ENCODE measurements around the gene FASTKD2.
"Not testable (repeated sequence)": the region's sequence is repeated elsewhere in the genome, so short reads cannot be mapped to it uniquely, and the experiment has no call there.

FASTKD2 gene

DNA sequence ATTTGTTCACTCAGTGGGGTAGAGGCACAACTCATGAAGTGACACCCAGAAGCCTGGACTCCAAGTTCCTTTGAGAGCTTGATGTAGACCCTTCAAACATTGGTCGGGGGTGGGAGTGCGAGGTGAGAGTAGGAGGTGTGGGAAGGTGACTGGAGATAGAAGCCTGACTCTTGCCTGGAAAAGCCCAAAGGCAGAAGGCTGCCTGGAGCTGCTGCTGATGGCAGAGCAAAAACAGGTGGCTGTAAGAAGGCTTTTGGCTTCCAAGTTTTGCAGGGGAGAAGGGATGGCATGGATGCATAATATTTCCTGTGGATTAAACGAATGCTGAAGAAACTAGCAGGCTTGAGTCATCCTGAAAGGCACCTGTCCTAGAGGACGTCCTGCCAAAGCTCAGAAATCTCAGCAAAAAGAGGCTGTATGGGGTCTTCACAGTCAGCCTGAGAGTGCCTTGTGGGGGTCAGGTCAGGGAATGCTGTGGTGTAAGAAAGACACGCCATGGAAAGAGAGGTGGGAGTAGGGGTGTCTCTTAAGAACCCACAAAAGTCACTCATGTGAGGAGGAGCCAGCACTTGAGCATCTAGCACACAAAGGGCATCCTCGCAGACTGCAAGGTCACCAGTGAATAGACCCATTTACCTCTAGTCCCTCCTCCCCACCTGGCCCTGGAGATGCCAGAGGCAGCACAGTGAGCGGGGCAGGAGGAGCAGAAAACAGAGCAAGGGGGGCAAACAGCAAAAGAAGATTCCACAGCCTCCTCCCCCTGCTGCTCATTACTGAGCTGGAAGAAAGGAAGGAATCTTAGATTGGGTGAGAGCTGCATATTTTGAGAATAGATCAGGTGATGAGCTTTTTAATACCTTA is 37.5 kb downstream of the FASTKD2 start:
- no peak overlapping the region for H3K27ac Mint-ChIP-seq
- peaks cover 10% of the 10 kb centered on the region for H3K4me1 Mint-ChIP-seq (ENCODE audit: low read depth)
- no peaks in the 10 kb centered on the region for H3K9me3 Mint-ChIP-seq
- H3K4me3 Mint-ChIP-seq: no peak overlapping the region
- H3K27me3 Mint-ChIP-seq (ENCODE audit: low read depth): no peaks in the 10 kb centered on the region
- no peaks in the 10 kb centered on the region for H3K36me3 Mint-ChIP-seq (ENCODE audit: low read depth)

DNA sequence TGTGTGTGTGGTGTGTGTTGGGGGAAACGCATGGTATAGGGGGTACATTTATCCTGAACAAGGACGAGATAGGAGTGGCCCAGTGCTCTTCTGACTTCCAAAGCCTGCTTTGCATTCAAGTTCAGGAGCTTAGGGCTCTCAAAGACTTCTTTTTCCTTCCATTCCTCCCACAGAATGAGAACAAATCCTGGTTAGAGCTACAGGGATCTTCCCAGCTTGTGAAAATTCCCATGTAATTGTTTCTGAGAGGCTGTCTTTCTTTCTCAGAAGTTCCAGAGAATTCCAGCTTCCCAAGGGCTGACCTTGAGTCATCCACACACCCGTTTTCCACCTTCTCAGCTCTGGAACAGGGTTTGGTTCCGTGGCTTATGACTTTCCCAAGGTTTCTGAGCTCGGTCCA is 38.9 kb downstream of the FASTKD2 start:
- Mint-ChIP-seq H3K4me3 (no peak overlapping the region), H3K4me1 (ENCODE audit: low read depth) (peaks cover 10% of the 10 kb centered on the region), H3K27me3 (ENCODE audit: low read depth) (no peaks in the 10 kb centered on the region), H3K9me3 (no peaks in the 10 kb centered on the region), H3K36me3 (ENCODE audit: low read depth) (no peaks in the 10 kb centered on the region), H3K27ac (no peak overlapping the region)

DNA sequence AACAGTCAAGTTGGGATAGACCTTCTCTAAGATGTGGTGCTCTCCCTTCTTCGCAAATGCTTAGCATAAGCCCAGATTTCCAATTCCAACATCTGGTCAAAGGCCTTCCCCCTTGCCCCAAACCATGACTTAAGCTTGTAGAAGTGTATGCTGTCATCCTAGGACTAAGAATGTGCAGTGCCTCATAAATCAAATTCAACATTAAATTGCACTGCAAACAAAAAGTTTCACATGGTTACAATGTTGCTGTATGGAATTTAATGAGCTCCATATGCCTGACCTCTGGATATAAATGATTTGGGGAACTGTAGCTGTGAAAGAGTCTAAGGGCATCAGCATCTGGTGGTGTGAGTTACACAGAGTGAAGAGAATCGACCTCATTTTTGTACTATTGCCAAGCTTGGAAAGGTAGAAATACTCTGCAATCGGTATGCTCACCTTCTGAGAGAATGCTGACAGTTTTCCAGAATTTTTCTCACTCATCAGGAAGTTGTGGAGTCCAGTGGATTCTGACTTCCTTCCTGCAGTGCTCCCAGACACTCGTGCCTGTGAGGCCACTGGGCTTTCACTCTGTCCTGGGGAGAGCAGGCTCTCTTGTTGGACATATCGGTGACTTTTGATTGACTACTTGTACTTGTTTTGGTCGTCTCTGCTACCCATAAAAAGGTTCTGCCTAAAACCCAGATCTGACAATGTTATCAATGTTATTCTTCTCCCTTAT is 40.6 kb downstream of the FASTKD2 start:
- no peaks in the 10 kb centered on the region for H3K27me3 Mint-ChIP-seq (ENCODE audit: low read depth)
- H3K9me3 Mint-ChIP-seq: no peaks in the 10 kb centered on the region
- H3K36me3 Mint-ChIP-seq (ENCODE audit: low read depth): no peaks in the 10 kb centered on the region
- peaks cover 3% of the 10 kb centered on the region for H3K4me1 Mint-ChIP-seq (ENCODE audit: low read depth)
- H3K27ac Mint-ChIP-seq: no peak overlapping the region
- H3K4me3 Mint-ChIP-seq: no peak overlapping the region

DNA sequence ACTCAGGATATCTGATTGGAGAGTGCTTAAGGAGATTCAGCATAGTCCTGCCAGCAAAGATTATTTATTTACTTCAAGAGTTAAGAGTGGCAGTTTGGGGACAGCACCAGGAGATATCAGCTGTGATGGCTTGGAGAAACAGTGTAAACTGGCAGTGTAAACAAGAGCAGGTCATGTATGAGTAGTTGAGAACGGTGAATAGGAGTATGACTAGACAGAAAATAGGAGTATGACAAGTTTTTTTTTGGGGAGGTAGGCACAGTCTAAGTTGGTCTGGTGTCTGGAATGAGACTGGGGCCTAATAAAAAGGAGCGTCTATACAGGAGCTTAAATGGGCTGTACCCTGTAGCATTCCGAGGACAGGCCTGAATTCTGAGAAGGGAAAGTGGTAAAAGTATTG is 42.2 kb downstream of the FASTKD2 start:
- H3K9me3 Mint-ChIP-seq; H3K36me3 Mint-ChIP-seq (ENCODE audit: low read depth); H3K27ac Mint-ChIP-seq; H3K27me3 Mint-ChIP-seq (ENCODE audit: low read depth); H3K4me3 Mint-ChIP-seq; H3K4me1 Mint-ChIP-seq (ENCODE audit: low read depth): not testable (repeated sequence)

DNA sequence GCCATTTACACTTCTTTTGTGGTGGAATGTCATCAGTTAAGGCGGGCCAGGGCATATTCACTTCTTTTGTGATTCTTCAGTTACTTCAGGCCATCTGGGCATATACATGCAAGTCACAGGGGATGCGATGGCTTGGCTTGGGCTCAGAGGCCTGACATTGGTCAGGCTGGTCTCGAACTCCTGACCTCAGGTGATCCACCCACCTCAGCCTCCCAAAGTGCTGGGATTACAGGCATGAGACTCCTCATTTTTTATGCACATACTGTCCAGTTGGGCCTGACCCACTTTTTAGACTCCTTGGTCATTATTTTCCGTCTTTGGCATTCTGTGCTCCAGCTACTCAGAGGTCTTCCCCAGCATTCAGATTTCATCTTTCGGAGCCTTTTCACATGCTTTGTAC is 47.1 kb downstream of the FASTKD2 start:
- not testable (repeated sequence) for H3K4me1 Mint-ChIP-seq (ENCODE audit: low read depth); H3K36me3 Mint-ChIP-seq (ENCODE audit: low read depth); H3K27me3 Mint-ChIP-seq (ENCODE audit: low read depth); H3K9me3 Mint-ChIP-seq; H3K4me3 Mint-ChIP-seq; H3K27ac Mint-ChIP-seq

DNA sequence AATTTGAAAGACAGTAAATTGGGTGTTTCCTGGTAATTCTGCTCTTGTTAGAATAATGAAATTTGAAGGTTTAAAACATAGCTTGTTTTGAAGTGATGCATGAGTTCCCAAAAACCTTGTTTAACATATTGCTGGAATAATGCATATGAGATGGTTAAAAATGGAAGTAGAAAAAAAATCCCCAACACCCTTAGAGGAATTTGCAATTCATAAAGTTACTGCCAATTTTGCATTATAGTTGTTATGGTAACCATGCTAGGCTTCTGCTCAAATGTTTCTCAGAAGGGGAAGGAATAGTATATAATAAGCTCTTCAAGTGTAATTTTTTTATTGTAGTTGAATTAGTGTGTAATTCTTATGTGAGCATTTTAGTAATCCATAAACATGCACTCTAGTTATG is 49.1 kb downstream of the FASTKD2 start:
- no peaks in the 10 kb centered on the region for H3K27me3 Mint-ChIP-seq (ENCODE audit: low read depth)
- H3K36me3 Mint-ChIP-seq (ENCODE audit: low read depth): no peaks in the 10 kb centered on the region
- no peak overlapping the region for H3K4me3 Mint-ChIP-seq
- H3K9me3 Mint-ChIP-seq: no peaks in the 10 kb centered on the region
- no peak overlapping the region for H3K27ac Mint-ChIP-seq
- H3K4me1 Mint-ChIP-seq (ENCODE audit: low read depth): no peaks in the 10 kb centered on the region

DNA sequence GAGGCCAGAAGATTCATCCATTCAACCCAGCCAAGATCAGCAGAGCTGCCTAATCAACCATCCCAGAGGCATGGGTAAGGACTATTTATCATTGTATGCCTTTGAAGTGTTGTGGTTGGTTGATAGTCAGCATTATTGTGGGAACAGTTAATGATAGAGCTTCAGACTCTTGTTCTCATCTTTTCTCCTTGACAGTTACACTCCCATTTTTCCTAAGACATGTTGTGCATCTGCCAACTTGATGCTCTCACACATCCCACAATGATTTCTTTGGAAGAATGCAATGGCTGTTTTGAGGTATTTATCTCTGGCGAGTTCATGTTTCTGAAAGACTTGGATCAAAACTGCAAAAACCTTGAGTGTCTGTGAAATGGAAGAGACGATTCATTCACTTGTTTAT is 55.4 kb downstream of the FASTKD2 start:
- Mint-ChIP-seq H3K27ac (no peak overlapping the region), H3K9me3 (no peaks in the 10 kb centered on the region)

DNA sequence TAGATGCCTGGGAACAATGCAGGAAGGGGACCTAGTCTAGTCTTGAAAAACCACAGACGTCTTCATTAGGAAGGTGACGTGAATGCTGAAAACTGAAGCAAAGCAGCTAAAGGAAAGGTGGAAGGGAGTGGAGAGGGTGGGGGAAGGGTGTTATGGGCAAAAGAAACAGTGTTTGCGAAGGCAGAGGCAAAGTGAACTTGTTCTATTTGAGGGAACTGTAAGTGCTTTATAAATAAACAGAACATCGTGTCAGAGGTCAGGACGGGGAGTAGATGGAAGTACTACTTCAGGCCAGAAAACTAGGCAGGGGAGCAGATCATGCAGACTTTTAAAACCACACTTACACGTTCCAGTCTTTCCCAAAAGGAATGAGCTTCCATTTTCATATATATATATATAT is 57.8 kb downstream of the FASTKD2 start:
- H3K9me3 Mint-ChIP-seq: no peaks in the 10 kb centered on the region
- H3K4me3 Mint-ChIP-seq: no peak overlapping the region
- no peak overlapping the region for H3K27ac Mint-ChIP-seq
- H3K4me1 Mint-ChIP-seq (ENCODE audit: low read depth): no peaks in the 10 kb centered on the region
- no peaks in the 10 kb centered on the region for H3K36me3 Mint-ChIP-seq (ENCODE audit: low read depth)
- peaks cover 4% of the 10 kb centered on the region for H3K27me3 Mint-ChIP-seq (ENCODE audit: low read depth)

More for the DNA sequence above, 55.4 kb downstream of the FASTKD2 start:
- H3K36me3 Mint-ChIP-seq (ENCODE audit: low read depth): no peaks in the 10 kb centered on the region
- H3K4me1 Mint-ChIP-seq (ENCODE audit: low read depth): no peaks in the 10 kb centered on the region
- H3K27me3 Mint-ChIP-seq (ENCODE audit: low read depth): peaks cover 4% of the 10 kb centered on the region
- H3K4me3 Mint-ChIP-seq: no peak overlapping the region

DNA sequence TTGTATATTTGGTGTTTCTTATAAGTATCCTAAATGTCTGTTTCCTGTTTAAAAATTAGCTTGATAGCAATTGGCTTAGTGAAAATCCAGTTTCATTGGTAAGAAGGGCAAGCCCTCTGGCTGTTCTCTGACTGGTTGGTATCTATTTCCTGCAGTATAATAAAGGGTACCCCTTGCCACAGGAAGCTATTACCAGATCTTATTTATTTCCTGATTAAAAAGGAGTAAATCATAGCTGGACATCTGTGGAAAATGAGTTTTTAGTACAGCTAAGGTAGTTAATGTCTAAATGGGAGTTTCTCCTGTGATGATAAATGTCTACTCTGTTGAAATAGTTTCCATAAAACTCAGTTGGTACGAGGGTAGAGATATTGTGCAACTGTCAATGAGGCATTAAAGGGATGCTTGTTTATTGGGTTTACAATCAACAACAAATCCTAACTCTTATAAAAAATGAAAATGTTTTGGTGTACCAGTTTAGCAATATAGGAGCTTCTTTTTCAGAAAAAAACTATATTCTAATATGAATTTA is 58.7 kb downstream of the FASTKD2 start:
- no peaks in the 10 kb centered on the region for H3K4me1 Mint-ChIP-seq (ENCODE audit: low read depth)
- H3K4me3 Mint-ChIP-seq: no peak overlapping the region
- peaks cover 4% of the 10 kb centered on the region for H3K27me3 Mint-ChIP-seq (ENCODE audit: low read depth)

DNA sequence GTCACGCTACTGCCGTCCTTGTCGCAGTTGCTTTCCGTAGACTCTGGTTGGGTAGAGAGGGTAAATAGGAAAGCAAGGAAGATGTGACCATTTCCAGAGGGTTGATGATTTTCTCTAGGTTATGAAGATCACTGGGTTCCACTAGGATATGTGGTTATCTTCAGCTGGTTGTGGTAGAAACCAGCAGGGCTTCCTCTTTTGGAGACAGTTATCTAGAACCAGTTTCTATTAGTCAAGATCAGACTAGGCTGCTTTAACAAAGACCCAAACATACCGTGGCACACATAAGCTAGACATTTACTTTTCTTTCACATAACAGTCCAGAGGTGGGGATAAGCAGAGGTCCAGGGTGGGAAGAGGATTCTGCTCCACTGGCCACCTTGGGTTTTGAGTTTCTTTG is 59.6 kb downstream of the FASTKD2 start:
- Mint-ChIP-seq H3K27ac (no peak overlapping the region), H3K9me3 (no peaks in the 10 kb centered on the region), H3K4me1 (ENCODE audit: low read depth) (no peaks in the 10 kb centered on the region), H3K36me3 (ENCODE audit: low read depth) (no peaks in the 10 kb centered on the region), H3K27me3 (ENCODE audit: low read depth) (peaks cover 4% of the 10 kb centered on the region), H3K4me3 (no peak overlapping the region)

More for the DNA sequence above, 58.7 kb downstream of the FASTKD2 start:
- H3K9me3 Mint-ChIP-seq: no peaks in the 10 kb centered on the region
- H3K27ac Mint-ChIP-seq: no peak overlapping the region
- no peaks in the 10 kb centered on the region for H3K36me3 Mint-ChIP-seq (ENCODE audit: low read depth)

DNA sequence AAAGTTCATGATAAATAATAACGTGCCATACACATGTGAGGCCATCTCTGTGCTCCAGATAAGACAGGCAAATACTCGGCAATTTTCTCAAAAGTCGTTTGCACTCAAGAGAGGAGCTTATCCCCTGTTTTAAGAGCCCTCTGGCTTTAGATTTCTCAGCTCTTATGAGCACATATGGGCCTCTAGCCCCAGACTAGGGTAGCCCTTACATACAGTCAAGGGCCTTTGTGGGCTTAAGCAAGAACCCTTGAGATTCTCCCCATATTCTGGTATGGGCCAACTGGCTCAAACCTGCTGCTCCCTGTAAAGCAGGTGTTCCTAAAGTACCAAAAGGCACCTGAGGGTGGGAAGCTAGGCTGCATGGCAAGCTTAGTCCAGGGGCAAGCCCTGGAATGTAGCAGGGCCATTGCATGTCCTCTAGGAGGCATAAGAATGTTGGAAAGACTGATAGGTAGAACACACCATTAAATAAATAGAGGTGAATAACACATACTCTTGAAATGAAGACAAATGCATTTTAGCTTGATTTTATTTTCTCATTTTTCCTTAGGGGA is 66.1 kb downstream of the FASTKD2 start:
- peaks cover 16% of the 10 kb centered on the region for H3K9me3 Mint-ChIP-seq
- no peaks in the 10 kb centered on the region for H3K27me3 Mint-ChIP-seq (ENCODE audit: low read depth)
- H3K4me3 Mint-ChIP-seq: no peak overlapping the region
- H3K36me3 Mint-ChIP-seq (ENCODE audit: low read depth): no peaks in the 10 kb centered on the region
- H3K4me1 Mint-ChIP-seq (ENCODE audit: low read depth): no peaks in the 10 kb centered on the region
- H3K27ac Mint-ChIP-seq: no peak overlapping the region

DNA sequence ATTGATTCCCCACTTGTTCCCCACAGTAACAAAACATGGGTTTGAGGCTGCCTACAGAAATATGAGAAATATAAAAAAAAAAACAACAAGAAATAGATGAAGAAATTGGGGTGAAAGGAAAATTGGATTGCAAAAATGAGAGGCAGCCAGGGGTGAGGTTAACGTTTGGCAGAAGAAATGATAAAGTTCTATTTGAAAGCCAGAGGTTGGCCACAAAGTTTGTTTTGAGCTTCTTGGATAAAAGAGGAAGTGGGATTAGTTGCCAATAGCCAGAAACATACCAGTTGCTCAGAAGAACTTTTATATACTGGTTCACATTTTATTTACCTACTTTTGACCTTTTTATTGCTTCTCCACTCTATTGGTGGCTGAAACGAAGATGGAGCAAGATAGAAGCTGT is 67.5 kb downstream of the FASTKD2 start:
- no peaks in the 10 kb centered on the region for H3K27me3 Mint-ChIP-seq (ENCODE audit: low read depth)
- H3K36me3 Mint-ChIP-seq (ENCODE audit: low read depth): no peaks in the 10 kb centered on the region

DNA sequence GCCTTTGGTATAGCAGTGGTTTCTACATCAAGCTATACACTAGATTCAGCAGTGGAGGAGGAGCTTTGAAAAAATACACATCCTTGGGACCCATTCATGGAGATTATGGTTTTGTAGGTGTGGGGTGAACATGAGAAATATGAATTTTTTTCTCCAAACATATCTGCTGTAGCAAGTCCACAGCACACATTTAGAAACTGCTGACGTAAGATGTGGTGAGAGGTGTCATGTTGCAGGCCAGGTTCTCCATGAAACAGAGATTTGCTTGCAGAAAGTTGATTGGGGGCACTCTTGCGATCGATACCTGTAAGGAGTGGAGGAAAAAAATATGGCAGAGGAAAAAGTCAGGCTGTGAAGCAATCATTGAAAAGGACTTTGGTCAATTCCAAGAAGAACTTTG is 67.9 kb downstream of the FASTKD2 start:
- Mint-ChIP-seq H3K36me3 (ENCODE audit: low read depth) (no peaks in the 10 kb centered on the region), H3K4me3 (no peak overlapping the region), H3K4me1 (ENCODE audit: low read depth) (no peaks in the 10 kb centered on the region), H3K9me3 (peaks cover 16% of the 10 kb centered on the region), H3K27me3 (ENCODE audit: low read depth) (no peaks in the 10 kb centered on the region), H3K27ac (no peak overlapping the region)

More for the DNA sequence above, 67.5 kb downstream of the FASTKD2 start:
- H3K9me3 Mint-ChIP-seq: peaks cover 16% of the 10 kb centered on the region
- H3K4me1 Mint-ChIP-seq (ENCODE audit: low read depth): no peaks in the 10 kb centered on the region
- no peak overlapping the region for H3K4me3 Mint-ChIP-seq
- no peak overlapping the region for H3K27ac Mint-ChIP-seq

DNA sequence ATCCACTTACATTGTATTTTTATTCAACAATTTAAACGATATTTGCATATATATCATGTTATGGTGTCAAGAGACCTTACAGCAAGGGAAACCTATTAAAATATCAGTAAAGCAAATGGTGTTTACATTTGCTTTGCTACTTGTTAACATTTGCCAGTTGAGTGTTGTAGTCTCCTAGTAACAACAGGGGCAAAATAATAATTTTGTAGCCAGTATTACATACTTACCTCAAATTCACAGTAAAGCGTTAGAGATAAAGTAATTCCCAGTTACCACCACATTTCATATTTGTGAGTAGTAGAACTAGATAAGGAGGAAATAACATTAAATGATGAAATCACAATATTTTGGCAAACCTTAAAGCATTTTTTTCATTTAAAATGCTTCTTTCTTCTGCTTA is 71.3 kb downstream of the FASTKD2 start:
- H3K9me3 Mint-ChIP-seq: peaks cover 21% of the 10 kb centered on the region
- H3K4me1 Mint-ChIP-seq (ENCODE audit: low read depth): no peaks in the 10 kb centered on the region
- H3K4me3 Mint-ChIP-seq: no peak overlapping the region
- no peak overlapping the region for H3K27ac Mint-ChIP-seq
- peaks cover 6% of the 10 kb centered on the region for H3K27me3 Mint-ChIP-seq (ENCODE audit: low read depth)
- no peaks in the 10 kb centered on the region for H3K36me3 Mint-ChIP-seq (ENCODE audit: low read depth)

DNA sequence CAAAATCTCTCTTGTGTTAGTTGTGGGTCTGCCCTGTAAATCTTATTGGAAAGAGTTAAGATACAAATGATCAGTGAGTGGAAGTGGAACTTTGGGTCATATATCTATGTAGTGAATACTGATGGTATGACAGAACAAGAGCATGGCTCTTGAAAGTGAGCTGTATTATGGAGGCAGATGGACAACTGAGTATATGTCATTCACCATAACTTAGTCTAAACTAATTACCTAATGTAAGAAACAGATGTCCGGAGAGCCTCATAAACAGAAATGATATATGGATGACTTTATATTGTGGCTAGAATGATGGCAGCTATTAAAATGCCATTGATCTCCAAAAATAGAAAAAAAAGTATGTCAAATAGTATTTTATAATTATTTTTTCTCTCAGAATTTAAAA is 72.4 kb downstream of the FASTKD2 start:
- H3K27ac Mint-ChIP-seq: no peak overlapping the region
- H3K36me3 Mint-ChIP-seq (ENCODE audit: low read depth): no peaks in the 10 kb centered on the region
- no peak overlapping the region for H3K4me3 Mint-ChIP-seq
- H3K9me3 Mint-ChIP-seq: peaks cover 21% of the 10 kb centered on the region
- peaks cover 6% of the 10 kb centered on the region for H3K27me3 Mint-ChIP-seq (ENCODE audit: low read depth)
- no peaks in the 10 kb centered on the region for H3K4me1 Mint-ChIP-seq (ENCODE audit: low read depth)

Measured in T-helper 1 cell treated with Interleukin-12 subunit alpha and Interleukin-12 subunit beta and Interleukin-4 antibody, amounts not matched to agents 30 μg/mL and 1 μg/mL, for 36 hours (primary cell).